ENCODE results near the gene PPP1CA.

GRCh38 chr11:67415501-67416304, 14.0 kb upstream of the PPP1CA start, which contains the start of gene CARNS1:
- TF ChIP-seq POLR2A (IDR thresholded peaks at IDR 0.05; ENCODE audit: low read length) (no peak), GATA1 (IDR thresholded peaks at IDR 0.05; ENCODE audit: low read depth, low read length) (no peak)

All from erythroblast (primary cell).